ENCODE data around the gene KLK1. TPM values are rescaled to one million over a fixed set of nuclear protein-coding genes. Genes with fewer than 3 reads are reported as not detected.
"Not testable (repeated sequence)": the region's sequence is repeated elsewhere in the genome, so short reads cannot be mapped to it uniquely, and the experiment has no call there.

The KLK1 gene
- total RNA-seq, 1 experiment from 2014 or later = not detected

DNA sequence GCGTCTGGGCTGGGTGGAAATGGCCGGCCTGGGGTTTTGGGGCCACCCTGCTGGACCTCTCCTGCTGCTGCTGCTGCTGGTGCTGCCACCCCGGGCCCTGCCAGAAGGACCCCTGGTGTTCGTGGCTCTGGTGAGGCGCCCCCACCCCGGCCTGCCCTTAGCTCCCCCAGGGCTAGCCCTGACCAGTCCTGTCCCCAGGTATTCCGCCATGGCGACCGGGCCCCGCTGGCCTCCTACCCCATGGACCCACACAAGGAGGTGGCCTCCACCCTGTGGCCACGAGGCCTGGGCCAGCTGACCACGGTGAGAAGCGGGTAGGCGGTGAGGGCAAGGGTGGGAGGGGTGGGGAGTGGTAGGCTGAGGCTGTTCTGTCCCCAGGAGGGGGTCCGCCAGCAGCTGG is 33.2 kb downstream of the KLK1 start, which contains the start of gene ACP4:
Gene ACP4, plus strand, starts transcription at position 20 of the 400 bp plus-strand sequence. Its CDS starts 0 bp downstream, at position 20.
- no TSS peak for BruUV-seq (replicated peaks)
- intact Hi-C loops (cut with micrococcal nuclease; ENCODE audit: unreplicated experiment) = loop anchor here (5.0 kb wide), 1 partner anchor 132 kb away; no protein-coding TSS in a partner anchor
- Mint-ChIP-seq H3K9me3 (ENCODE audit: low read depth, unreplicated experiment) (peaks cover 3% of the 10 kb centered on the region), H3K4me1 (ENCODE audit: low read depth, unreplicated experiment) (no peaks in the 10 kb centered on the region), H3K27me3 (ENCODE audit: unreplicated experiment) (peaks cover 56% of the 10 kb centered on the region), H3K4me3 (ENCODE audit: low read depth, unreplicated experiment) (no peak within 1 kb of the TSS), H3K36me3 (ENCODE audit: insufficient read depth, unreplicated experiment) (peaks cover 38% of the 10 kb centered on the region), H3K27ac (ENCODE audit: unreplicated experiment) (peak within 1 kb of the TSS; percentile 22)
- DNase-seq = no peak
- no peak for TF ChIP-seq CTCF (IDR thresholded peaks at IDR 0.05; ENCODE audit: unreplicated experiment)
- CTCF ChIA-PET = interaction anchor here (0.6 kb wide), 1 partner anchor 19 kb away, joined by 4 read pairs; no protein-coding TSS in a partner anchor

DNA sequence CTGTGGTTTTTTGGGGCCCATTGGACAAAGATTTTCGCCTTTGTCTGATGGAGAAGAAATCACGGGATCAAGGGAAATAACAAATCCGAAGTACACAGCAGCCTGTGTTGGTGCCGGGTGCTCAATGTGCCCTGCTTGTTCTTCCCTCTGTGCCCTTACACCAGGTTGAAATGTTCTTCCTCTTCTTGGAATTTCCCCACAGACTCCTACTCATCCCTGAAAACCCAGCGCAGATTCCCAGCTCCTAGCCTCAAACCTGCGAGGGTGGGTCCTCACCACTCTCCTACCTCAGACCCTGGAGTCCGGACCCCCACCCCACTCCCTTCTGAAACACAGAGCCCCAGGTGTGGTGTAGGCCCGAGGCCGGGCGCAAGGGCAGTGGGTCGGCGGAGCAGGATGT is 38.3 kb downstream of the KLK1 start:
- peaks cover 90% of the 10 kb centered on the region for H3K27me3 Mint-ChIP-seq (ENCODE audit: unreplicated experiment)
- CTCF ChIA-PET = no interaction called here
- no TSS peak for BruUV-seq (replicated peaks)
- DNase-seq = no peak
- H3K9me3 Mint-ChIP-seq (ENCODE audit: low read depth, unreplicated experiment) = no peaks in the 10 kb centered on the region
- H3K27ac Mint-ChIP-seq (ENCODE audit: unreplicated experiment) = no peak overlapping the region
- TF ChIP-seq CTCF (IDR thresholded peaks at IDR 0.05; ENCODE audit: unreplicated experiment) = no peak
- H3K4me1 Mint-ChIP-seq (ENCODE audit: low read depth, unreplicated experiment) = no peaks in the 10 kb centered on the region
- H3K36me3 Mint-ChIP-seq (ENCODE audit: insufficient read depth, unreplicated experiment) = peaks cover 10% of the 10 kb centered on the region
- no peak overlapping the region for H3K4me3 Mint-ChIP-seq (ENCODE audit: low read depth, unreplicated experiment)
- intact Hi-C loops (cut with micrococcal nuclease; ENCODE audit: unreplicated experiment) = no loop called here

DNA sequence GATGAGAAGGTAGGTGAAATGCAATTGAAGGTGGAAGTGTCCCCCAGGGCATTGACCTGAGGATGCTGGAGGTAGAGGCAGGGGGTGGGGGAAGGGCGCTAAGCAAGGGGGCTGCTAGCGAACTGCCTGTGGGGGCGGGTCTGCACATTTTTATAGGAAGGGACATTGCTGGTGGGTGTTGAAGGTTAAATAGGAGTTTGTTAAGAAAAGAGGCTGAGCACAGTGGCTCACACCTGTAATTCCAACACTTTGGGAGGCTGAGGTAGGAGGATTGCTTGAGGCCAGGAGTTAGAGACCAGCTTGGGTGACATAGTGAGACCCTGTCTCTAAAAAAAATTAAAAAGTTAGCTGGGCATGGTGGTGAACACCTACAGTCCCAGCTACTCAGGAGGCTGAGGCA is 38.9 kb downstream of the KLK1 start:
- Mint-ChIP-seq H3K27me3 (ENCODE audit: unreplicated experiment) (peaks cover 91% of the 10 kb centered on the region), H3K4me3 (ENCODE audit: low read depth, unreplicated experiment) (no peak overlapping the region), H3K36me3 (ENCODE audit: insufficient read depth, unreplicated experiment) (peaks cover 10% of the 10 kb centered on the region), H3K9me3 (ENCODE audit: low read depth, unreplicated experiment) (no peaks in the 10 kb centered on the region), H3K4me1 (ENCODE audit: low read depth, unreplicated experiment) (no peaks in the 10 kb centered on the region), H3K27ac (ENCODE audit: unreplicated experiment) (no peak overlapping the region)
- CTCF ChIA-PET = interaction anchor here (0.5 kb wide), 1 partner anchor 310 kb away, joined by 3 read pairs; no protein-coding TSS in a partner anchor
- DNase-seq = no peak
- no peak for TF ChIP-seq CTCF (IDR thresholded peaks at IDR 0.05; ENCODE audit: unreplicated experiment)
- intact Hi-C loops (cut with micrococcal nuclease; ENCODE audit: unreplicated experiment) = no loop called here
- no TSS peak for BruUV-seq (replicated peaks)

DNA sequence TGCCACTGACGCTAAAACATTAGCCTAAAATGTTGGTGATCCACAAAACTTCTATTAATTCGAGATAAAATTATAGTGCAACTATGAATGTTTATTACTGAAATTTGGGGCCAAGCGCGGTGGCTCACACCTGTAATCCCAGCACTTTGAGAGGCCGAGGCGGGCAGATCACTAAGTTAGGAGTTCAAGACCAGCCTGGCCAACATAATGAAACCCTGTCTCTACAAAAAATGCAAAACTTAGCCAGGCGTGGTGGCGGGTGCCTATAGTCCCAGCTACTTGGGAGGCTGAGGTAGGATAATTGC is 39.8 kb downstream of the KLK1 start:
- not testable (repeated sequence) for H3K27ac Mint-ChIP-seq (ENCODE audit: unreplicated experiment); H3K4me1 Mint-ChIP-seq (ENCODE audit: low read depth, unreplicated experiment); H3K9me3 Mint-ChIP-seq (ENCODE audit: low read depth, unreplicated experiment); BruUV-seq (replicated peaks); DNase-seq; H3K4me3 Mint-ChIP-seq (ENCODE audit: low read depth, unreplicated experiment); H3K36me3 Mint-ChIP-seq (ENCODE audit: insufficient read depth, unreplicated experiment)
- CTCF ChIA-PET = interaction anchor here (0.7 to 2.6 kb wide), 10 partner anchors 11 to 574 kb away, joined by 3 to 25 read pairs (median 8); no protein-coding TSS in a partner anchor
- intact Hi-C loops (cut with micrococcal nuclease; ENCODE audit: unreplicated experiment) = loop anchor here (1.0 to 2.0 kb wide), 3 partner anchors 78 to 415 kb away; no protein-coding TSS in a partner anchor
- H3K27me3 Mint-ChIP-seq (ENCODE audit: unreplicated experiment) = peaks cover 91% of the 10 kb centered on the region

- no TSS peak for BruUV-seq (replicated peaks)
- H3K27me3 Mint-ChIP-seq (ENCODE audit: unreplicated experiment) = peaks cover 99% of the 10 kb centered on the region
- CTCF ChIA-PET = interaction anchor here (0.6 kb wide), 1 partner anchor 245 kb away, joined by 4 read pairs; no protein-coding TSS in a partner anchor
Observed at GRCh38 chr19:50780753-50781435, 42.7 kb downstream of the KLK1 start.

More at GRCh38 chr19:50780753-50781435, 42.7 kb downstream of the KLK1 start:
- Mint-ChIP-seq H3K9me3 (ENCODE audit: low read depth, unreplicated experiment) (peaks cover 3% of the 10 kb centered on the region), H3K27ac (ENCODE audit: unreplicated experiment) (no peak overlapping the region), H3K4me1 (ENCODE audit: low read depth, unreplicated experiment) (peaks cover 19% of the 10 kb centered on the region), H3K36me3 (ENCODE audit: insufficient read depth, unreplicated experiment) (peaks cover 5% of the 10 kb centered on the region), H3K4me3 (ENCODE audit: low read depth, unreplicated experiment) (no peak overlapping the region)
- no peak for TF ChIP-seq CTCF (IDR thresholded peaks at IDR 0.05; ENCODE audit: unreplicated experiment)
- intact Hi-C loops (cut with micrococcal nuclease; ENCODE audit: unreplicated experiment) = no loop called here
- no peak for DNase-seq

Data from Calu3 (cell line).